ENCODE results near the gene CERS4. TPM values are rescaled to one million over a fixed set of nuclear protein-coding genes. Genes with fewer than 3 reads are reported as not detected.
A peak's percentile ranks its signal among the peaks of the same experiment; 100 is the strongest.
"Not testable (repeated sequence)": the region's sequence is repeated elsewhere in the genome, so short reads cannot be mapped to it uniquely, and the experiment has no call there.

The CERS4 gene
- total RNA-seq, 4 donors from 2014 or later, result 56.9 to 73.5 (median 67.1) TPM

- H3K4me3 ChIP-seq, result no peak overlapping the region
- no peak for DNase-seq (ENCODE audit: low spot score in 2 of 2)
- H3K9me3 ChIP-seq, result no peaks in the 10 kb centered on the region
- 90 to 95% methylated on average over 3 of the region's 3 CpGs for WGBS, 2 donors
- no peaks in the 10 kb centered on the region for H3K27me3 ChIP-seq
- no peak overlapping the region for H3K27ac ChIP-seq
- H3K4me1 ChIP-seq, result no peaks in the 10 kb centered on the region
- TF ChIP-seq EP300 (IDR thresholded peaks at IDR 0.05), result no peak
- TF ChIP-seq POLR2A (IDR thresholded peaks at IDR 0.05), result no peak
- TF ChIP-seq, protein P1, sequence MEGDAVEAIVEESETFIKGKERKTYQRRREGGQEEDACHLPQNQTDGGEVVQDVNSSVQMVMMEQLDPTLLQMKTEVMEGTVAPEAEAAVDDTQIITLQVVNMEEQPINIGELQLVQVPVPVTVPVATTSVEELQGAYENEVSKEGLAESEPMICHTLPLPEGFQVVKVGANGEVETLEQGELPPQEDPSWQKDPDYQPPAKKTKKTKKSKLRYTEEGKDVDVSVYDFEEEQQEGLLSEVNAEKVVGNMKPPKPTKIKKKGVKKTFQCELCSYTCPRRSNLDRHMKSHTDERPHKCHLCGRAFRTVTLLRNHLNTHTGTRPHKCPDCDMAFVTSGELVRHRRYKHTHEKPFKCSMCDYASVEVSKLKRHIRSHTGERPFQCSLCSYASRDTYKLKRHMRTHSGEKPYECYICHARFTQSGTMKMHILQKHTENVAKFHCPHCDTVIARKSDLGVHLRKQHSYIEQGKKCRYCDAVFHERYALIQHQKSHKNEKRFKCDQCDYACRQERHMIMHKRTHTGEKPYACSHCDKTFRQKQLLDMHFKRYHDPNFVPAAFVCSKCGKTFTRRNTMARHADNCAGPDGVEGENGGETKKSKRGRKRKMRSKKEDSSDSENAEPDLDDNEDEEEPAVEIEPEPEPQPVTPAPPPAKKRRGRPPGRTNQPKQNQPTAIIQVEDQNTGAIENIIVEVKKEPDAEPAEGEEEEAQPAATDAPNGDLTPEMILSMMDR (IDR thresholded peaks at IDR 0.05), result no peak
- peaks cover 0 to 77% (median 4%) of the 10 kb centered on the region in 3 donors for H3K36me3 ChIP-seq
These were observed 50.7 kb downstream of the CERS4 start for GRCh38 chr19:8259922-8260247.

DNA sequence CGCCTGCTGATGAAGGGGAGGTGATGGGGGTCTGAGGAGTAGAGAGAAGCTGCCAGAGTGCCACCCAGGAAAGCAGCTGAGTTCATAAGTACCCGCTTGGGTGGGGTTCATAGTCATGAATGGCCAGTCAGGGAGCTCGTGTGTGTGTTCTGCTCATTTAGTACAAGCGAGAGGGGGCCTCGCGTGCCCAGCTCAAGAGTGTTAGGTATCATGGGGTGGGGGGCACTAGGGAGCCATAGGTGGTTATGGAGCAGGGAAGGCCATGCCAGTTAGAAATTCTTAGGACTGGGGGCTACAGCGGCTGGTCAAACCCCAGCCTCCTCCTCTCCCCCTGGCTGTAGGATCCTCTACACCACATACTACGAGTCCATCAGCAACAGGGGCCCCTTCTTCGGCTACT is 52.2 kb downstream of the CERS4 start:
- no peak for TF ChIP-seq POLR2A (IDR thresholded peaks at IDR 0.05)
- TF ChIP-seq, protein P1 (IDR thresholded peaks at IDR 0.05), result no peak
- no peak for TF ChIP-seq EP300 (IDR thresholded peaks at IDR 0.05)
- no peaks in the 10 kb centered on the region for H3K4me1 ChIP-seq
- H3K36me3 ChIP-seq, result peaks cover 0 to 62% (median 4%) of the 10 kb centered on the region in 3 donors
- H3K4me3 ChIP-seq, result no peak overlapping the region
- no peaks in the 10 kb centered on the region for H3K9me3 ChIP-seq
- H3K27ac ChIP-seq, result no peak overlapping the region
- H3K27me3 ChIP-seq, result no peaks in the 10 kb centered on the region
- WGBS, 2 donors, result 83 to 92% methylated on average over 9 of the region's 9 CpGs
- no peak for DNase-seq (ENCODE audit: low spot score in 2 of 2)

DNA sequence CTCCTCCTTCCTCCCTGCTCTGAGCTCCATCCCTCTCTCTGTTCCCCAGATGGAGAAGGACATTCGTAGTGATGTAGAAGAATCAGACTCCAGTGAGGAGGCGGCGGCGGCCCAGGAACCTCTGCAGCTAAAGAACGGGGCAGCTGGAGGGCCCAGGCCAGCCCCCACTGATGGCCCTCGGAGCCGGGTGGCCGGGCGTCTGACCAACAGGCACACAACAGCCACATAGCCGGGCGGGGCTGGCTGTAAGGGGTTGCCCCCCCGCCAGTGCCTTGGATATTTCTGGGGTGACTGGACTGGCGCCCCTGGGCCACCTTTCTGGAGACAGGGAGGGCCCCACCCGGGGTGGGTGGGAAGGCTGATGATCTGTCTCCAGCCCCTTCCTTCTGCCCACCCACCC is 52.7 kb downstream of the CERS4 start:
- peaks cover 0 to 57% (median 4%) of the 10 kb centered on the region in 3 donors for H3K36me3 ChIP-seq
- no peak overlapping the region for H3K27ac ChIP-seq
- no peak for DNase-seq (ENCODE audit: low spot score in 2 of 2)
- TF ChIP-seq, protein P1 (IDR thresholded peaks at IDR 0.05), result no peak
- no peak for TF ChIP-seq EP300 (IDR thresholded peaks at IDR 0.05)
- TF ChIP-seq POLR2A (IDR thresholded peaks at IDR 0.05), result no peak
- 76 to 96% methylated on average over 10 to 12 of the region's 14 CpGs for WGBS, 2 donors
- no peaks in the 10 kb centered on the region for H3K9me3 ChIP-seq
- H3K4me3 ChIP-seq, result no peak overlapping the region
- H3K27me3 ChIP-seq, result no peaks in the 10 kb centered on the region
- H3K4me1 ChIP-seq, result no peaks in the 10 kb centered on the region

- no peak overlapping the region for H3K27ac ChIP-seq
- 91 to 92% methylated on average over 5 to 6 of the region's 6 CpGs for WGBS, 2 donors
- no peaks in the 10 kb centered on the region for H3K9me3 ChIP-seq
- H3K36me3 ChIP-seq, result peaks cover 0 to 52% (median 0%) of the 10 kb centered on the region in 3 donors
- H3K27me3 ChIP-seq, result no peaks in the 10 kb centered on the region
- TF ChIP-seq, protein P1 (IDR thresholded peaks at IDR 0.05), result no peak
- no peak for TF ChIP-seq POLR2A (IDR thresholded peaks at IDR 0.05)
- TF ChIP-seq EP300 (IDR thresholded peaks at IDR 0.05), result no peak
- no peaks in the 10 kb centered on the region for H3K4me1 ChIP-seq
- no peak overlapping the region for H3K4me3 ChIP-seq
- no peak for DNase-seq (ENCODE audit: low spot score in 2 of 2)
These were observed 53.3 kb downstream of the CERS4 start for GRCh38 chr19:8262431-8262830.

DNA sequence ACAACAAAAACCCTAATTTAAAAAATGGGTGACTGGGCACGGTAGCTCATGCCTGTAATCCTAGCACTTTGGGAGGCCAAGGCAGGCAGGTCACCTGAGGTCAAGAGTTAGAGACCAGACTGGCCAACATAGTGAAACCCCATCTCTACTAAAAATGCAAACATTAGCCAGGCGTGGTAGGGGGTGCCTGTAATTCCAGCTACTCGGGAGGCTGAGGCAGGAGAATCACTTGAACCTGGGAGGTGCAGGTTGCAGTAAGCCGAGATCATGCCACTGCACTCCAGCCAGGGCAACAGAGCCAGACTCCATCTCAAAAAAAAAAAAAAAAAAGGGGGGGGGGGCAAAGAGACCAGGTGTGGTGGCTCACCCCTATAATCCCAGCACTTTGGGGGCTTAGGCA is 55.1 kb downstream of the CERS4 start:
- WGBS, 2 donors, result 67 to 96% methylated on average over 4 of the region's 4 CpGs
- not testable (repeated sequence) for DNase-seq (ENCODE audit: low spot score in 2 of 2)
- peaks cover 0 to 35% (median 0%) of the 10 kb centered on the region in 3 donors for H3K36me3 ChIP-seq

GRCh38 chr19:8265872-8266271 is 56.7 kb downstream of the CERS4 start:
- H3K36me3 ChIP-seq, result peaks cover 0 to 25% (median 0%) of the 10 kb centered on the region in 3 donors
- peaks cover 0 to 13% (median 4%) of the 10 kb centered on the region in 4 donors for H3K4me1 ChIP-seq
- WGBS, 2 donors, result 73 to 75% methylated on average over 3 of the region's 3 CpGs
- no peak overlapping the region for H3K27ac ChIP-seq
- TF ChIP-seq POLR2A (IDR thresholded peaks at IDR 0.05) (no peak), EP300 (IDR thresholded peaks at IDR 0.05) (no peak)
- H3K27me3 ChIP-seq, result peaks cover 0 to 5% of the 10 kb centered on the region in 2 donors
- H3K4me3 ChIP-seq, result no peak overlapping the region
- peak in 1 of 2 donors; percentile 1 for DNase-seq (ENCODE audit: low spot score in 2 of 2)
- H3K9me3 ChIP-seq, result no peaks in the 10 kb centered on the region

More for the DNA sequence above, 55.1 kb downstream of the CERS4 start:
- not testable (repeated sequence) for H3K27ac ChIP-seq, H3K4me1 ChIP-seq, H3K9me3 ChIP-seq, H3K27me3 ChIP-seq, H3K4me3 ChIP-seq

Data from tibial nerve (tissue), 4 donors.